Spleen (tissue), 13 donors: ENCODE data around the gene TRMT10B. TPM values are rescaled to one million over a fixed set of nuclear protein-coding genes. Genes with fewer than 3 reads are reported as not detected.

Experiments
- DNase-seq: peaks from one replicate; pipeline ENCODE4 v3.0.0-alpha.2; 2020
- H3K27ac ChIP-seq, 8 donors: fragments of 200-600 bp; sonication (generic) in 7 of 8; 1 replicate in 4 of 8; 2 replicates in 4 of 8; pipeline versions ENCODE4 v1.5.0 to v1.8.0; 2016 to 2021; ENCODE audit warnings: inconsistent platforms in 4 of 8, mild to moderate bottlenecking in 4 of 8, moderate library complexity in 1 of 8
- H3K27me3 ChIP-seq, 7 donors: fragments of 200-600 bp; sonication (generic) in 6 of 7; replicated peaks in 1 of 7; 1 replicate in 4 of 7; 2 replicates in 3 of 7; pipeline versions ENCODE4 v1.5.0 to v1.8.0; 2016 to 2021; ENCODE audit warnings: inconsistent platforms in 3 of 7, mild to moderate bottlenecking in 1 of 7
- H3K36me3 ChIP-seq, 6 donors: fragments of 200-600 bp; sonication (generic) in 5 of 6; 1 replicate in 4 of 6; 2 replicates in 2 of 6; pipeline versions ENCODE4 v1.5.0 to v1.8.0; 2016 to 2021; ENCODE audit warnings: inconsistent platforms in 2 of 6
- H3K4me1 ChIP-seq, 6 donors: fragments of 200-600 bp; sonication (generic) in 5 of 6; 1 replicate in 3 of 6; 2 replicates in 3 of 6; pipeline versions ENCODE4 v1.5.0 to v1.8.0; 2016 to 2021; ENCODE audit warnings: inconsistent platforms in 3 of 6
- H3K4me3 ChIP-seq, 8 donors: fragments of 200-600 bp; sonication (generic) in 7 of 8; 1 replicate in 4 of 8; 2 replicates in 4 of 8; pipeline versions ENCODE4 v1.5.0 to v1.8.0; 2016 to 2021; ENCODE audit warnings: inconsistent platforms in 4 of 8, mild to moderate bottlenecking in 4 of 8, moderate library complexity in 2 of 8
- H3K9me3 ChIP-seq, 8 donors: fragments of 200-600 bp; sonication (generic) in 7 of 8; 1 replicate in 4 of 8; 2 replicates in 4 of 8; pipeline versions ENCODE4 v1.5.0 to v1.8.0; 2016 to 2021; ENCODE audit warnings: inconsistent platforms in 4 of 8
- POLR2A ChIP-seq, 3 donors: fragments of 450-650 bp; IDR thresholded peaks; one replicate each; pipeline ENCODE4 v1.5.1; 2017; ENCODE audit warnings: antibody characterized with exemption in 3 of 3, mild to moderate bottlenecking in 1 of 3
- POLR2AphosphoS5 ChIP-seq, 3 donors: sonication (generic); formaldehyde crosslinking; IDR thresholded peaks; one replicate each; pipeline ENCODE4 v1.5.1; 2017; ENCODE audit warnings: antibody characterized with exemption in 3 of 3
- WGBS, 5 donors: extraction: QIAGEN DNeasy Blood & Tissue Kit in 3 of 5; methylation state at CpG; one replicate each; pipeline versions ENCODE4 v1.1.5 to v1.1.7; 2013 to 2018; 5-methylcytosine and 5-hydroxymethylcytosine counted together
- intact Hi-C: fragments of 100-400 bp; cut with DNase I; formaldehyde crosslinking; loops from one replicate; pipeline ENCODE4 v1.15.0; 2023; ENCODE audit warnings: low total_unique reads
- long read RNA-seq, 2 donors: transcript quantifications; one replicate each; lab custom pipeline, GENCODE V29; 2026
- polyA plus RNA-seq, 3 donors: library from polyadenylated mRNA; stranded (reverse); fragments of 200-250 nt; gene quantifications; one replicate each; pipeline ENCODE4 v1.2.1, GENCODE V29; 2013
- total RNA-seq, 7 donors: library from RNA; depleted of rRNA in 3 of 7; stranded (reverse); fragments of >200 nt in 3 of 7; fragmentation: NEBNext Ultra II Directional in 4 of 7; extraction: Animal tissue kit (Norgen Biotek cat#: 25700) in 4 of 7; gene quantifications; one replicate each; pipeline versions ENCODE4 v1.1.0 to v1.2.1, GENCODE V29; 2016 to 2021
- TF ChIP-seq, protein P1 (sequence below), 11 experiments: fragments of 200-600 bp in 7 of 11; fragments of 450-650 bp in 4 of 11; sonication (generic) in 4 of 11; IDR thresholded peaks in 8 of 11; conservative IDR thresholded peaks in 3 of 11; 1 replicate in 7 of 11; 2 replicates in 4 of 11; pipeline versions ENCODE4 v1.4.0 to v1.8.0; 2016 to 2021; ENCODE audit warnings: antibody characterized with exemption in 11 of 11, inconsistent platforms in 4 of 11, mild to moderate bottlenecking in 1 of 11
- donor health status: healthy with polysubstance abuse.
- donor health status: DM: no; HTN: no; CAD: no; lungs with moderate emphysema.
- donor health status: DM: no; HTN: no; CAD: no.
- donor health status: Bipolar disorder and iron deficiency.
- donor health status: healthy.
- donor health status: DM: no; HTN: no; CAD: no.
- donor health status: DM: yes; HTN: yes; CAD: no.

Gene TRMT10B, protein sequence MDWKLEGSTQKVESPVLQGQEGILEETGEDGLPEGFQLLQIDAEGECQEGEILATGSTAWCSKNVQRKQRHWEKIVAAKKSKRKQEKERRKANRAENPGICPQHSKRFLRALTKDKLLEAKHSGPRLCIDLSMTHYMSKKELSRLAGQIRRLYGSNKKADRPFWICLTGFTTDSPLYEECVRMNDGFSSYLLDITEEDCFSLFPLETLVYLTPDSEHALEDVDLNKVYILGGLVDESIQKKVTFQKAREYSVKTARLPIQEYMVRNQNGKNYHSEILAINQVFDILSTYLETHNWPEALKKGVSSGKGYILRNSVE
- 10 to 100 TPM in 5 of 7 donors, 1 to 10 TPM in 2; 6.0 to 17.7 (median 13.4) TPM for total RNA-seq
- 1 to 10 TPM; 5.8 to 6.4 (median 6.0) TPM for polyA plus RNA-seq
- long read RNA-seq, donor 1, partial matches to known transcripts: 0 of 18 reads
- long read RNA-seq, donor 1, other reads (novel, unspliced or antisense): 16 of 18 reads
- long read RNA-seq, donor 2: 0 reads

DNA sequence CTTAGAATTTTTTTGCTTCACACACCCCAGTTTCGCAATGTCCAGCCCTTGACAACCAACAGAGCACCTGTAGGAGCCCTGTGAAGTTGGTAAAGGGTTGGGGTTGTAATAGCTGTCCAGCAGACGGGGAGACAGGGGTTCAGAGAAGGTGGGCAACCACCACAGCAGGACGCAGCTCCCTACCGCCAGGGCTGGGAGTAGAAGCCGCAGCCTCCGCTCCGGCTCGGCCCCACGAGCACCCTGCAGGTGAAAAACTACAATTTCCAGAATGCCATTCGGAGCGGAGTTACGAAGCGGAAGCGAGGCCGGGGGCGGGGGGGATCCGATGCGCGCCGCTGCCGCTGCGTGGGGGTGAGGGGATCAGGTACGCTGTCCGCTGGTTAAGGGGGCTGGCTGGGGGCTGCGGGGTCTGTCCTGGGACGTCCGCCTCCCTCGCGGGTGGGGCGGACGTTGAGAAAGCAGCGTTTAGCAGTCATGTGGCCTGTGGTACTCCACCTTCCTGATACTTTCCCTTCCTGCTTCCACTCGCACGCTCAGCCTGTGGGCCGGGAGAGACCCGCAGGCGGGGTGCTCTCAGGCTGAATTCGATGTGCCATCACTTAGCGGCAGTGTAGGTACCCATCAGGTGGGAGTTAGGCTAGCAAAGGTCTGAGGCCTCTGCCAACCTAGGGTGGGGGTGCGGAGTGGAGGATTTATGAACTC lies at the start of gene TRMT10B:
TRMT10B (plus strand) TSS at position 317 of the 702 bp plus-strand sequence. CDS start 8,127 bp downstream, outside the sequence.
- peak; percentile 91 for DNase-seq
- 3 to 9% (median 3%) methylated on average over 12 to 40 of the region's 40 CpGs for WGBS, 5 donors
- TF ChIP-seq POLR2A (IDR thresholded peaks at IDR 0.05): no peak
- TF ChIP-seq POLR2AphosphoS5 (IDR thresholded peaks at IDR 0.05): peak; percentile 48 to 74 (median 74)
- TF ChIP-seq, protein P1, sequence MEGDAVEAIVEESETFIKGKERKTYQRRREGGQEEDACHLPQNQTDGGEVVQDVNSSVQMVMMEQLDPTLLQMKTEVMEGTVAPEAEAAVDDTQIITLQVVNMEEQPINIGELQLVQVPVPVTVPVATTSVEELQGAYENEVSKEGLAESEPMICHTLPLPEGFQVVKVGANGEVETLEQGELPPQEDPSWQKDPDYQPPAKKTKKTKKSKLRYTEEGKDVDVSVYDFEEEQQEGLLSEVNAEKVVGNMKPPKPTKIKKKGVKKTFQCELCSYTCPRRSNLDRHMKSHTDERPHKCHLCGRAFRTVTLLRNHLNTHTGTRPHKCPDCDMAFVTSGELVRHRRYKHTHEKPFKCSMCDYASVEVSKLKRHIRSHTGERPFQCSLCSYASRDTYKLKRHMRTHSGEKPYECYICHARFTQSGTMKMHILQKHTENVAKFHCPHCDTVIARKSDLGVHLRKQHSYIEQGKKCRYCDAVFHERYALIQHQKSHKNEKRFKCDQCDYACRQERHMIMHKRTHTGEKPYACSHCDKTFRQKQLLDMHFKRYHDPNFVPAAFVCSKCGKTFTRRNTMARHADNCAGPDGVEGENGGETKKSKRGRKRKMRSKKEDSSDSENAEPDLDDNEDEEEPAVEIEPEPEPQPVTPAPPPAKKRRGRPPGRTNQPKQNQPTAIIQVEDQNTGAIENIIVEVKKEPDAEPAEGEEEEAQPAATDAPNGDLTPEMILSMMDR (IDR thresholded peaks at IDR 0.05 in 8 of 11, conservative IDR thresholded peaks at IDR 0.05 in 3 of 11): peak in 3 of 11 experiments; percentile 13 to 25 (median 21)
- no peaks in the 10 kb centered on the region for H3K9me3 ChIP-seq
- peak within 1 kb of the TSS; percentile 62 to 92 (median 73) for H3K4me3 ChIP-seq
- H3K27me3 ChIP-seq: no peaks in the 10 kb centered on the region
- intact Hi-C loops: no loop called here
- H3K36me3 ChIP-seq: peaks cover 0 to 13% (median 0%) of the 10 kb centered on the region in 6 donors
- peak within 1 kb of the TSS; percentile 87 to 93 (median 89) for H3K27ac ChIP-seq
- peaks cover 13 to 32% (median 20%) of the 10 kb centered on the region in 6 donors for H3K4me1 ChIP-seq

DNA sequence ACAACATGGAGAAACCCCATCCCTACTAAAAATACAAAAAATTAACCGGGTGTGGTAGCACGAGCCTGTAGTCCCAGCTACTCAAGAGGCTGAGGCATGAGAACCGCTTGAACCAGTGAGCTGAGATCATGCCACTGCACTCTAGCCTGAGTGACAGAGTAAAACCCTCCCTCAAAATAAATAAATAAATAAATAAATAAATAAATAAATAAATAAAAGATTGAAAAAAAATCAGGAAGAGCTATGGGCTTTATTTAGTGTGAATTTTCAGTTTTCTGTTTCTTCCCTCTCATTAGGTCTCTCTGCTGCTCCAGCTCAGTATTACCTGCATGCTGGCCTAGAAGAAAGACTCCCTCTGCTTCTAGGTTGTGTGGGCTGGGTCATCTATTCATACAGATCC lies 47.8 kb upstream of the TRMT10B start:
- no peak for DNase-seq
- Histone ChIP-seq H3K27ac (no peak overlapping the region), H3K9me3 (no peaks in the 10 kb centered on the region), H3K36me3 (no peaks in the 10 kb centered on the region), H3K4me3 (no peak overlapping the region), H3K4me1 (no peaks in the 10 kb centered on the region), H3K27me3 (peaks cover 0 to 8% (median 0%) of the 10 kb centered on the region in 7 donors)
- 69 to 92% (median 83%) methylated on average over 3 of the region's 3 CpGs for WGBS, 5 donors
- no peak for TF ChIP-seq POLR2A (IDR thresholded peaks at IDR 0.05)
- TF ChIP-seq POLR2AphosphoS5 (IDR thresholded peaks at IDR 0.05): no peak
- TF ChIP-seq, protein P1 (IDR thresholded peaks at IDR 0.05 in 8 of 11, conservative IDR thresholded peaks at IDR 0.05 in 3 of 11): no peak
- intact Hi-C loops: no loop called here

DNA sequence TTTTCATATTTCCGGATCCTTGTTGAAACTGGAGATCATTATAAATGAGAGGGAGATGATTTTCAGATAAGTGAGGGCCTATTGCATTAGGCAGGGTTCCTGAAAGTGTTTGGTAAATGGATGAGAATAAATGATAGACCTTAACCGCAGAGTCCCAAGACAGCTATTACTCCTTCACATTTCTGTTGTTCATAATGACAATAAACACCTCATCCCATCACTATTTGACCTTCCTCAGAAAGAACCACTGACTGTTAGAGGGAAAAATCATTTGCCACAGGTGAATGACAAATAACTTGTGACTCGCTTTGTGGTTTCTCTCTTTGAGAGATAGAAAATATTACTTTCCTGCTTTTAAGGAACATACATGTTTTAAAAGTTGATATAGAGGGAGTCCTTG lies 47.3 kb upstream of the TRMT10B start:
- WGBS, 5 donors: 58 to 94% (median 82%) methylated on average over 3 of the region's 3 CpGs
- Histone ChIP-seq H3K36me3 (no peaks in the 10 kb centered on the region), H3K9me3 (no peaks in the 10 kb centered on the region), H3K27ac (no peak overlapping the region), H3K4me3 (no peak overlapping the region), H3K27me3 (peaks cover 0 to 8% (median 0%) of the 10 kb centered on the region in 7 donors), H3K4me1 (no peaks in the 10 kb centered on the region)
- no peak for DNase-seq
- intact Hi-C loops: no loop called here
- TF ChIP-seq, protein P1 (IDR thresholded peaks at IDR 0.05 in 8 of 11, conservative IDR thresholded peaks at IDR 0.05 in 3 of 11): no peak
- TF ChIP-seq POLR2A (IDR thresholded peaks at IDR 0.05) (no peak), POLR2AphosphoS5 (IDR thresholded peaks at IDR 0.05) (no peak)

DNA sequence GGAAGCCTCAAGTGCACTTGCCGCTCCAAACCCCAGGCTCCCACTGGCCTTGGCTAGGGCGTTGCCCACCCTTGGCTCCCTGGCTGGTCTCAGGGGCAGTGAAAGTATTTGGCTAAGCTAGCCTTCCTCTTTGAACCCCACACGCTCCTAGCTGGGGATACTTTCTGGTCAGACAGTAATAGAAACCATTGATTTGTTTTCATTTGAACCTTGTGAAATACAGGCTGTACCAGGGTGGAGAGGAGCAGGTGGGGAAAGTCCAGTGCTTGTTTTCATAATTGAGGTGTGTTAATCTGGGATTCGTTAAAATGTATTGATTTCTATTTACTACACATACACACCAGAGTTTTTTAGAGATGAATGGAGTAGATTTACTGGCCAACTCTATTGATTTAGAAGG lies 45.9 kb upstream of the TRMT10B start:
- Histone ChIP-seq H3K36me3 (no peaks in the 10 kb centered on the region), H3K9me3 (no peaks in the 10 kb centered on the region), H3K27ac (no peak overlapping the region), H3K27me3 (peaks cover 0 to 8% (median 0%) of the 10 kb centered on the region in 7 donors), H3K4me1 (no peaks in the 10 kb centered on the region), H3K4me3 (no peak overlapping the region)
- no peak for TF ChIP-seq POLR2A (IDR thresholded peaks at IDR 0.05)
- TF ChIP-seq POLR2AphosphoS5 (IDR thresholded peaks at IDR 0.05): no peak
- TF ChIP-seq, protein P1 (IDR thresholded peaks at IDR 0.05 in 8 of 11, conservative IDR thresholded peaks at IDR 0.05 in 3 of 11): no peak
- intact Hi-C loops: no loop called here
- DNase-seq: no peak
- 75 to 87% (median 82%) methylated on average over 4 of the region's 4 CpGs for WGBS, 5 donors
